T-helper 17 cell (primary cell): ENCODE results near the gene AFF2. TPM values are rescaled to one million over a fixed set of nuclear protein-coding genes. Genes with fewer than 3 reads are reported as not detected.

ENCODE experiments used
- ATAC-seq: fragments of 150-1000 bp; cut with Tn5 transposase; 2 replicates; pipeline ENCODE4 v1.10.0; 2021; ENCODE audit warnings: mild to moderate bottlenecking, moderate library complexity
- DNase-seq, 3 donors: peaks; one replicate each; pipeline versions ENCODE4 v3.0.0 to v3.0.0-alpha.2; 2020 to 2021
- H3K9me3 ChIP-seq: one replicate; pipeline ENCODE4 v1.7.0; 2013; ENCODE audit warnings: low read length, mild to moderate bottlenecking; ENCODE audit not compliant: control insufficient read depth, poor library complexity, severe bottlenecking
- H3K27ac Mint-ChIP-seq: one replicate; pipeline ENCODE4 v1.8.0; 2022; ENCODE audit warnings: mild to moderate bottlenecking, moderate library complexity, mixed read lengths
- H3K27me3 Mint-ChIP-seq: one replicate; pipeline ENCODE4 v1.8.0; 2022; ENCODE audit warnings: mixed read lengths
- H3K36me3 Mint-ChIP-seq: one replicate; pipeline ENCODE4 v1.8.0; 2022; ENCODE audit warnings: low read depth, mixed read lengths
- H3K4me1 Mint-ChIP-seq: one replicate; pipeline ENCODE4 v1.8.0; 2022; ENCODE audit warnings: mild to moderate bottlenecking, mixed read lengths
- H3K4me3 Mint-ChIP-seq: one replicate; pipeline ENCODE4 v1.8.0; 2022; ENCODE audit warnings: mild to moderate bottlenecking, moderate library complexity, mixed read lengths
- total RNA-seq, 4 donors: library from RNA in 2 of 4; stranded (reverse) in 2 of 4; gene quantifications; one replicate each; pipeline ENCODE4 v1.2.3 and lab custom pipeline; 2022 to 2026

AFF2 gene
- total RNA-seq, 2 donors from 2014 or later: 0.31 to 0.90 TPM

DNA sequence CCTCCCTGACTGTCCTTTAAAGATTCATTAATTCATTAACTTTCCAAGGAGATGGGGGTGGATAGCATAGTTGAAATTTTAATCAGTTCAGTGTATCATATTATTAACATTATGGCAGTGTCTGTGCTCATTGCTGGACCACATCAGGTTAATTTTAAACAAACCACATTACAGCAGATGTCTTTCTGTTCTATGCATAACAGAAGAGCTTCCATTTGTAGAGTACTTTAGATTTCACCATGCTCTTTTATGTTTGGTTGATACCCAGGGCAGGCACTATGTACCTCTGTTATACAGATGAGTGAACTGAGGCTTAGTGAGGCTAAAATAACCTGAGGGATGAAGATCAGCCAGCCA lies 41.1 kb downstream of the AFF2 start:
- DNase-seq (no peak), ATAC-seq (no peak)
- Mint-ChIP-seq H3K27me3 (no peaks in the 10 kb centered on the region), H3K36me3 (no peaks in the 10 kb centered on the region), H3K4me3 (no peak overlapping the region), H3K27ac (no peak overlapping the region), H3K4me1 (no peaks in the 10 kb centered on the region)
- H3K9me3 ChIP-seq: no peaks in the 10 kb centered on the region

DNA sequence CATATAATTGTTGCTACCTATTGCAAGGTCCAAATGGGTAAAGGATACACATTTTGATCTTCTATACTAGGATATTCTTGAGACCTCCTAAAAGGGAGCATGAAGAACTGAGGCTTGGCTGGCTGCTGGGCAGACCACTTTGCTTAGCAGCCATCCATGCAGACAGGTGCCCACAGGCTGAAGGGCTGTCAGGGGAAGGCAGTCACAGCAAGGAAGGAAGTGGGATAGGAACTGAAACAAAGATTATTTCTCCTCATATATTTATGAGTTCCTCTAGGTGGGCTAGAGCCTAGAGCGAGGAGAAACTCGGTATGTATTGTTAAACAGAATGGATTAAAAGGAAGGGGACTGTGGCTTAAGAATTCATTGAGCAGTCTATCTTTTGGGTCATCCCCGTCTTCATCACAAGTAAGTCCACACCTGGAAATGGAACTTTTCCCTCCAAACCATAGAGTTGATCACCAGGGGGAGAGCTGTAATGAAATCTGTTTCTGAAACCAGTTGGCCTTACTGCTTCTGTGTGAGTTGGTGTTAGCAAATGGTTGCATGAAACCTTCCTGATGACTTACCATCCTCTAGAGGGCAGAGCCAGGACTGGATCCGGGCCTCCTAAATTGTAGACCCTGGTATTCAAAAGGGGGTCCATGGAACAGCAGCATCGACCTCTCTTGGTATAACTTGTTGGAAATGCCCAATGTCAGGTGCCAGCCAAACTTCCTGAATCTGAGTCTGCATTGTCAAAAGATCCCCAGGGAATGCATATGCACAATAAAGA lies 42.3 kb downstream of the AFF2 start:
- Mint-ChIP-seq H3K4me3 (no peak overlapping the region), H3K36me3 (no peaks in the 10 kb centered on the region), H3K27ac (no peak overlapping the region), H3K27me3 (no peaks in the 10 kb centered on the region), H3K4me1 (no peaks in the 10 kb centered on the region)
- ATAC-seq (no peak), DNase-seq (no peak)
- H3K9me3 ChIP-seq: no peaks in the 10 kb centered on the region

DNA sequence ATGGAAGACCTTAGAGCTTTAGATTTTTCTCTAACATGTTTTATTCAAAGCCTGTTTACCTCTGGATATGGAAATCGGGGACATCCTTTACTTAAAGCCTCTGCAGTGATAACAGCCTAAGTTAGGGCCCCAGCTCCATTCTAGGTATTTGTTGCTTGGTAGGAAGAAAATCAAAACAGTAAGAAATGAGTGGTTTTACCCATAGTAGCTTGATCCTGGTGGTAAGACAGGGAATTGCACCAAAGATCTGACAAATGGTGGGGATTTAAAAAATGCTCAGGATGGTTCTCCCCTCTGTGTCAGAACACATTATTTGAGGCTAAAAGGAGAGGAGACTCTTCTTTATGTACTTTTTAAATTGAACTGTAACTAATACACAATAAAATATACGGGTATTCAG lies 52.4 kb downstream of the AFF2 start:
- H3K27ac Mint-ChIP-seq: no peak overlapping the region
- H3K9me3 ChIP-seq: no peaks in the 10 kb centered on the region
- no peaks in the 10 kb centered on the region for H3K4me1 Mint-ChIP-seq
- DNase-seq: no peak
- H3K4me3 Mint-ChIP-seq: no peak overlapping the region
- no peak for ATAC-seq
- H3K36me3 Mint-ChIP-seq: no peaks in the 10 kb centered on the region
- H3K27me3 Mint-ChIP-seq: no peaks in the 10 kb centered on the region

DNA sequence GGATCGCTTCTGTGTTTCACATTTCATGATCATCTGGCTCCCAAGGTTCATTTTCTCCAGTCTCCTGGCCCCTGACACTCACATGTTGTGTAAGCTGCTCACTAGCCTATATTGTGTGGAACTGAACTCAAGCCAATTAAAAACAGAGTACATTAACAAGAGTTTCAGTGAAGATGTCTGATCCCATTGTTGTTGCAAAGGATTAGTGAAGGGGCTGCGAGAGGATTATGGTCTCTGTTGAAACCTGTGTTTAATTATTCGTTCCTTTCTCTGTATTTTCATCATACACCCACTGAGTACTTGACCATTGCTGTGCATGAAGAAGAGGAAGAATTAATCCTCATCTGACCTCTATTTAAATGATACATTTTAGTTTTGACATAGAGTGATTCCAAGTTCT lies 54.7 kb downstream of the AFF2 start:
- no peak for ATAC-seq
- no peaks in the 10 kb centered on the region for H3K9me3 ChIP-seq
- H3K27me3 Mint-ChIP-seq: no peaks in the 10 kb centered on the region
- no peak for DNase-seq
- no peaks in the 10 kb centered on the region for H3K36me3 Mint-ChIP-seq
- no peak overlapping the region for H3K27ac Mint-ChIP-seq
- no peak overlapping the region for H3K4me3 Mint-ChIP-seq
- no peaks in the 10 kb centered on the region for H3K4me1 Mint-ChIP-seq

DNA sequence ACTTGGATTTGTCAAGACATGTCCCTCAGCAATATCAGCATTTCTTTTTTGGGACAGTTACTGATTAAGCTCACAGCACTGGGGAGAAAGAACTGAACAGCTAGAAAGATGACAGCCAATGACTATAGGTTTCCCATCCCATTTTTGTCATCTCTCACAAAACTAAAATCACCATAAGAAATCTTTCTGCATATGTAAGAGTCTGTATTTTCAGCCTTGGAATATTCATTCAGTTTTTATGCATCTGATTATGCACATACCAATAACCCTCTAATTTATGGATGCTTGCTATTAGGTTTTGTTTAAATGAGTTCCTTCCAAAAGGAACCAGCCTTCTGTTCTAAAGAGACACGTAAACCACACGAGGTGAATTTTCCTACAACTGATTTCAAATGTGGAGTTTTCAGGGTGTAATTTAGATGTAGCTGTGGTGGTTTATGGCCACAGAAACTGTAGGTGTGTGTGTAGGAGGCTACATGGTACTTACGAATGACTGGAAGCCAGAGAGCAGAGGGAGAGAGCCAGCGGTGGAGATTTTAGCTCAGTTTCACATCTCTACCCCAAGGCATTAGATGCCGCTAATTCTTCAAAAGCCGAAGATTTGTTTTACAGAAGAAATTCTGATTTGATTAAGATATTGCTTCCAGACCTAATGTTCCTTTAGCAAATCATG lies 55.3 kb downstream of the AFF2 start:
- no peak for ATAC-seq
- Mint-ChIP-seq H3K36me3 (no peaks in the 10 kb centered on the region), H3K27me3 (no peaks in the 10 kb centered on the region), H3K27ac (no peak overlapping the region), H3K4me3 (no peak overlapping the region), H3K4me1 (no peaks in the 10 kb centered on the region)
- H3K9me3 ChIP-seq: no peaks in the 10 kb centered on the region
- no peak for DNase-seq

DNA sequence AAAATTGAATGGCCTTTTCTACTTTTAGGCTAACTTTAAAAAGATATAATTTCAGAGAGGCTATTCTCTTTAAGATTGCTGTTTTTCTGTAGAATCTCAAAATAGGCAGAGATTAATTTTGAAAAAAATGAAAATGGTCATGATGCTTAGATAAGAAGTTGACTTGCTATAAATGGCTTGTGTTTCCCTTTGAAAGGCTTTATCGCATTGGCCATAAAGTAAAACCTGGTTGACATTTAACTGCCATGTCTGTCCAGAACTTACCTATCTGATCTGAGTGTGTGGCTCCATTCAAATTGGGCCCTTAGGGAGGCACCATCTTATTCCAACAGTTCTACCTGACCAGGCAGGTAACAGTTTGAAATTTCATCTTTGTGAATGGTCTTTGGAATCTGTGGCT lies 56.1 kb downstream of the AFF2 start:
- Mint-ChIP-seq H3K4me1 (no peaks in the 10 kb centered on the region), H3K4me3 (no peak overlapping the region), H3K27me3 (no peaks in the 10 kb centered on the region), H3K27ac (no peak overlapping the region), H3K36me3 (no peaks in the 10 kb centered on the region)
- ATAC-seq (no peak), DNase-seq (no peak)
- no peaks in the 10 kb centered on the region for H3K9me3 ChIP-seq

DNA sequence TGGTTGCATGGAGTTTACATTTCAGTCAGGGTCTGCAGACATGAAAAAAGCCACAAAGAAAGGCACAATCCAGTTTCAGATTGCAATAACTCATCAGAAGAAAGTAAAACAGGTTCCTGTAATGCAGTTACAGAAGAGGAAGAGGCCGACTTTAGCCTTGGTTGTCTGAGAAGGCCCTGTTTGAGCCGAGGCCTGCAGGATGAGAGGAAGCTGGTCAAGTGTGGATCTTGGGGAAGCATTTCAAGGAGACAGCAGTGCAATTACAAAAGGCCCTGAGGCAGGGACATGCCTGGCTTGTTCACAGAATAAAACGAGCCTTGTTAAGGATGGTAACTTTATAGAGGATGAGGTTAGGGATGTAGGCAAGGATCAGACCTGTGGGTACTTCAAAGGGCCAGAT lies 62.4 kb downstream of the AFF2 start:
- no peak overlapping the region for H3K4me3 Mint-ChIP-seq
- DNase-seq: no peak
- no peaks in the 10 kb centered on the region for H3K9me3 ChIP-seq
- H3K27me3 Mint-ChIP-seq: no peaks in the 10 kb centered on the region
- ATAC-seq: no peak
- H3K4me1 Mint-ChIP-seq: no peaks in the 10 kb centered on the region
- H3K27ac Mint-ChIP-seq: no peak overlapping the region
- H3K36me3 Mint-ChIP-seq: no peaks in the 10 kb centered on the region

DNA sequence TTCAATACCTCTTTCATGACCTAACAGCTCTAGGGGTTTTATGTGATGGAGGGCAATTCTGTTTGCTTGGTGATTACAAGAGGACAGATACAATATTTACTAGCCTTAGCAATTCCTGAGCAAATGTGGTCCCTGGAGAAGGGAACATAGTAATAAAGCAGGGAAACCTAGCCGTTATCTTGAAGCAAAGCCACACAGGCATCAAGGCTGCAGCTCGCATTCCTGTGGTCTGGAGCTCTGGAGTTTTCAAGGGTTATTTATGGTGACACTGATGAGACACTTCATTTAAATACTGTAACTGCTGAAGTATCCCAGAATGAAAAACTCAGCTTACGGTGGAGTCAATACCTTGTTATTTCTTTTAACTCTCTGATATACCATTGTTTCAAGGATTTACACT lies 66.8 kb downstream of the AFF2 start:
- Mint-ChIP-seq H3K36me3 (no peaks in the 10 kb centered on the region), H3K4me3 (no peak overlapping the region), H3K27me3 (no peaks in the 10 kb centered on the region), H3K4me1 (no peaks in the 10 kb centered on the region), H3K27ac (no peak overlapping the region)
- no peak for DNase-seq
- ATAC-seq: no peak
- no peaks in the 10 kb centered on the region for H3K9me3 ChIP-seq

DNA sequence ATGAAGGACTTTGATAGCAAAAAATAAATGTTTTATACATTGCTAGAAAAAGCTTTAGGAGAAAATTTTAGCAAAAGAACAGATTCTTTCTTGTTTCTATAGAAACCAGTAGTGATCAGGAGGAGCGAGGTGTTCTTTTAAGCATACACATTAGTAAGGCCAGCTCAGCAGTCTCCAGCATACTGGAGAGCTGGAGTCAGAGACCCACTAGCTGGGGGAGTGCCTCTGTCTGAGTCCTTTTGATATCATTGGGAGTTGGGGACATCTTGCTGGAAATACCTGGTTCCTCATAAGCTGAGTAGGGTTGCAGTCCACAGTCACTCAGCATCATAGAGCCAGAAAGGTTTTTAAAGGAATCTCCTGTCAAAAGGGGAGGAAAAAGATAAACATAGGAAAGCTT lies 67.4 kb downstream of the AFF2 start:
- no peak overlapping the region for H3K4me3 Mint-ChIP-seq
- H3K9me3 ChIP-seq: no peaks in the 10 kb centered on the region
- ATAC-seq: no peak
- no peak overlapping the region for H3K27ac Mint-ChIP-seq
- H3K4me1 Mint-ChIP-seq: no peaks in the 10 kb centered on the region
- H3K27me3 Mint-ChIP-seq: no peaks in the 10 kb centered on the region
- no peak for DNase-seq
- H3K36me3 Mint-ChIP-seq: no peaks in the 10 kb centered on the region

DNA sequence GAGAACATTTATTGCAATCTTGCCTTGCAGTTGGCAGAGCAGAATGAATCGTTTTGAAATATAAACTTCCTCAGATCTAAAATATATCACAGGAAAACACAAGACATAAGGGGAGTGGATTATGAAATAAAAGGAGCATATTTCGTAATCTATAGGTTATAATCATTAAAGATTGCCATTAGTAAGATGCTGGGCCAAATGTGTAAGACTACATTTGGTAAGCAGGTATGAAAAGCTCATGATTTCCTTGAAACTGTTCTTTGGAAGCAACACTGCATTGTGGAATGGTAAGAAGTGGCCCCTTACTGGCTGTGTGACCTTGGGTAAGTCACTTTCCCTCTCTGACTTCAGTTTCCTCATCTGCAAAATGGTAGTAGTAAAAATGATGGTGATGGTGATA lies 68.3 kb downstream of the AFF2 start:
- ATAC-seq (no peak), DNase-seq (no peak)
- Mint-ChIP-seq H3K27me3 (no peaks in the 10 kb centered on the region), H3K27ac (no peak overlapping the region), H3K4me1 (no peaks in the 10 kb centered on the region), H3K4me3 (no peak overlapping the region), H3K36me3 (no peaks in the 10 kb centered on the region)
- no peaks in the 10 kb centered on the region for H3K9me3 ChIP-seq

DNA sequence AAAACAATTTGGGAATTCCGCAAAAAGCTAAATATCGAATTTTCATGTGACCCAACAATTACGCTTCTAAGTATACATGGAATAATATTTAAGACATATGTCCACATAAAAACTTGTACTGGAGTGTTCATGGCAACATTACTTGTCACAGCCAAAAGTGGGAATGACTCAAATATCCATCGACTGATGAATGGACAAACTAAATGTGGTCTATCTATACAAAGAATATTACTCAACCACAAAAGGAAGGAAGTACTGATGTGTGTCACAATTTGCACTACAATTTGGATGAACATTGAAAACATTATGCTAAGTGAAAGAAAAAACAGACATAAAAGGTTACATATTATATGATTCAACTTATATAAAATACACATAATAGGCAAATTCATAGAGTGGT lies 71.9 kb downstream of the AFF2 start:
- H3K4me3 Mint-ChIP-seq: no peak overlapping the region
- no peaks in the 10 kb centered on the region for H3K4me1 Mint-ChIP-seq
- no peaks in the 10 kb centered on the region for H3K36me3 Mint-ChIP-seq
- DNase-seq: no peak
- H3K27me3 Mint-ChIP-seq: no peaks in the 10 kb centered on the region
- H3K27ac Mint-ChIP-seq: no peak overlapping the region
- H3K9me3 ChIP-seq: no peaks in the 10 kb centered on the region
- ATAC-seq: no peak

DNA sequence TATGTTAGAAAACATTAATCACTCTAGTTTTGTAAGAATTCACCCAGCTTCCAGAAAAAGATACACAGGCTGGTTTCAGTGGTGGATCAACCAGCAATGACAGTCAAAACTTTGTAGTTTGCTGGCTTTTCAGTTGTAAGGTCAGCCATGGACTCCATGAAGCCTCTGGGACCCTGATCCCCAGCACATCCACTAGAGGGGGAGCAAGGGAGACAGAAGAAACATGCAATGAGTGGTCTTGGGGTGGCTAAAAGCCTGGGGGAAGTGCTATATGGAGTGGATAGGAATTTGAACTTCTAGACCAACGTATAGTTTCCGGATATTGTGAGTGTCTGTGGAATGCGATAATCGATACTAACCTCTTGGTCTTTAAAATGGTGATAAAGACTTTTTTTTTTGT lies 72.7 kb downstream of the AFF2 start:
- DNase-seq (no peak), ATAC-seq (no peak)
- no peak overlapping the region for H3K27ac Mint-ChIP-seq
- H3K9me3 ChIP-seq: no peaks in the 10 kb centered on the region
- H3K27me3 Mint-ChIP-seq: no peaks in the 10 kb centered on the region
- H3K4me1 Mint-ChIP-seq: no peaks in the 10 kb centered on the region
- H3K36me3 Mint-ChIP-seq: no peaks in the 10 kb centered on the region
- H3K4me3 Mint-ChIP-seq: no peak overlapping the region

DNA sequence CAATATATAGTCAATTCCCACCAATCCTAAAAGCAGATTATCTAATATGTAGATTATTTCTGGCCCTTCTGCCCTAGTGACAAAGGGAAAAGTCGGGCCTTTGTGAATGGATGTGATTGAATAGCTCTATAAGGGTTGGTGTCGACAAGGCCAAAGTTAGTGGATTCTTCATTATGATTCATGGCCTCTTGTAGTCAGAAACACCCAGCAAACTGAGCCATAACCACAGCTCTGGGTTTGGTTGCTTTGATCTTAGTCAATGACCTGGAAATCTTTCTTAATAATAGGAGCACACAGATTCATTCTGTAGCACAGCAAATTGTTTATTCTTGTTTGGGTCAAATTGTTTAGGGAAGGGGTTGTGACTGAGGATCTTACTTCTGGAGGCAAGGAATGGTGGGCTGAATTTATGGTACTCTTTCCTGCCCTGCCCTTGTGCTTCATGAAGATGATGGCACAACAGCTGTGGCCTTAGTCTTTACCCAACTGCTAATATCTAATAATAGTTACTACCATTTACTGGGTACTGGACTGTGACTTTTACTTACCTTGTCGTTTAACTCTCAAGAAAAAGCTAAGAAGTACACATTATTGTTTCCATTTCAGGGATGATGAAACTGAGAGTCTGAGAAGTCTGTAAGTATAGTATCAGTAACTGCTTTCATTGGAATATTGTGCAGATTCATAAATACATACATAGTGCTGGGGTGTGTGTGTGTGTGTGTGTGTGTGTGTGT lies 74.0 kb downstream of the AFF2 start:
- DNase-seq: no peak
- Mint-ChIP-seq H3K4me1 (no peaks in the 10 kb centered on the region), H3K36me3 (no peaks in the 10 kb centered on the region), H3K27me3 (no peaks in the 10 kb centered on the region), H3K27ac (no peak overlapping the region), H3K4me3 (no peak overlapping the region)
- ATAC-seq: no peak
- H3K9me3 ChIP-seq: no peaks in the 10 kb centered on the region

DNA sequence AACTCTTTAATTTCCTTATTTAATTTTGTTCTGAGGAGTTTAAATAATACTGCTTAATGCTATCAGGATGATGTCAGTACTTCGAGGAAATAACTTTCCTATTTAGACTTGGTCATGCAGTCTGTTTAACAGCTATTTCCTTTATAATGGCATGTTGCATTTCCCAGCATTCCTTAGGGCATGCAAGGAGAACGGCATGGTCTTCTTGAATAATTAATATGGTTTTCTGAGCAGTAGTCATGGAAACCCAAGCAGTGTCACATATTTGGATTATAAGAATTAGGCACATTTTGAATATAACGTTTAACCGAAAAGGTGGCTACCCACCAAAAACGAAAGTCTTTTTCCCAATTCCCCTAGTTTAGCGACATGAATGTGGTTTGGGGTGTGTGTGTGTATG lies 76.0 kb downstream of the AFF2 start:
- H3K27ac Mint-ChIP-seq: no peak overlapping the region
- DNase-seq: no peak
- H3K4me3 Mint-ChIP-seq: no peak overlapping the region
- H3K36me3 Mint-ChIP-seq: no peaks in the 10 kb centered on the region
- H3K4me1 Mint-ChIP-seq: no peaks in the 10 kb centered on the region
- no peaks in the 10 kb centered on the region for H3K27me3 Mint-ChIP-seq
- no peak for ATAC-seq
- H3K9me3 ChIP-seq: no peaks in the 10 kb centered on the region
